Neuronal stem cell (in vitro differentiated cells): ENCODE data around the gene FKBP4.

Experiments used
- DNase-seq: peaks from one replicate; pipeline ENCODE4 v3.0.0-alpha.2; 2013; ENCODE audit warnings: low spot score
- H2AFZ ChIP-seq: one replicate; pipeline ENCODE4 v1.6.1; 2013; ENCODE audit warnings: mild to moderate bottlenecking, low read length, inconsistent platforms
- H2AK5ac ChIP-seq: 2 replicates; pipeline ENCODE4 v1.6.1; 2013; ENCODE audit warnings: low read depth, mild to moderate bottlenecking, inconsistent platforms, low read length, moderate library complexity, mixed read lengths
- H2BK120ac ChIP-seq: 2 replicates; pipeline ENCODE4 v1.6.1; 2013; ENCODE audit warnings: low read depth, mild to moderate bottlenecking, inconsistent platforms, low read length, moderate library complexity, mixed read lengths
- H2BK12ac ChIP-seq: one replicate; pipeline ENCODE4 v1.6.1; 2013; ENCODE audit warnings: low read length, inconsistent platforms
- H2BK15ac ChIP-seq: 2 replicates; pipeline ENCODE4 v1.6.1; 2013; ENCODE audit warnings: mild to moderate bottlenecking, low read length, inconsistent platforms, mixed read lengths
- H2BK5ac ChIP-seq: one replicate; pipeline ENCODE4 v1.6.1; 2013; ENCODE audit warnings: inconsistent platforms, mild to moderate bottlenecking, low read length, moderate library complexity
- H3K14ac ChIP-seq: one replicate; pipeline ENCODE4 v1.6.1; 2013; ENCODE audit warnings: low read length, inconsistent platforms
- H3K18ac ChIP-seq: 2 replicates; pipeline ENCODE4 v1.6.1; 2013; ENCODE audit warnings: low read length, inconsistent platforms
- H3K23ac ChIP-seq: 2 replicates; pipeline ENCODE4 v1.6.1; 2013; ENCODE audit warnings: low read depth, mild to moderate bottlenecking, mixed read lengths, low read length, inconsistent platforms; ENCODE audit not compliant: poor library complexity
- H3K27ac ChIP-seq: replicated peaks from 3 replicates; pipeline ENCODE4 v1.5.1; 2013; ENCODE audit warnings: low read length, inconsistent platforms
- H3K27me3 ChIP-seq, 3 experiments: 2 replicates each; pipeline ENCODE4 v1.6.1; 2013; ENCODE audit warnings: low read length in 3 of 3, mild to moderate bottlenecking in 2 of 3, inconsistent platforms in 1 of 3, low read depth in 1 of 3, mixed read lengths in 1 of 3, moderate library complexity in 1 of 3; ENCODE audit not compliant: control insufficient read depth in 3 of 3, insufficient read depth in 3 of 3
- H3K36me3 ChIP-seq, 2 donors: replicated peaks in 1 of 2; 2 replicates each; pipeline ENCODE4 v1.6.1; 2013; ENCODE audit warnings: low read length in 2 of 2; ENCODE audit not compliant: control insufficient read depth in 2 of 2, insufficient read depth in 2 of 2
- H3K4ac ChIP-seq: 2 replicates; pipeline ENCODE4 v1.6.1; 2013; ENCODE audit warnings: inconsistent platforms, mild to moderate bottlenecking, low read length, moderate library complexity
- H3K4me1 ChIP-seq, 2 donors: 1 replicate in 1 of 2; 2 replicates in 1 of 2; pipeline ENCODE4 v1.6.1; 2013; ENCODE audit warnings: low read length in 2 of 2, low read depth in 1 of 2; ENCODE audit not compliant: control insufficient read depth in 2 of 2, insufficient read depth in 1 of 2
- H3K4me2 ChIP-seq: one replicate; pipeline ENCODE4 v1.6.1; 2013; ENCODE audit warnings: mild to moderate bottlenecking, low read length, inconsistent platforms; ENCODE audit not compliant: insufficient read depth, poor library complexity, severe bottlenecking
- H3K4me3 ChIP-seq, 2 donors: 2 replicates each; pipeline ENCODE4 v1.5.1; 2013; ENCODE audit warnings: low read length in 2 of 2, mild to moderate bottlenecking in 2 of 2, inconsistent platforms in 1 of 2, moderate library complexity in 1 of 2
- H3K79me1 ChIP-seq: one replicate; pipeline ENCODE4 v1.6.1; 2013; ENCODE audit warnings: low read depth, mild to moderate bottlenecking, inconsistent platforms, low read length, moderate library complexity
- H3K9ac ChIP-seq: one replicate; pipeline ENCODE4 v1.6.1; 2013; ENCODE audit warnings: mild to moderate bottlenecking, low read depth, low read length, inconsistent platforms; ENCODE audit not compliant: poor library complexity
- H3K9me3 ChIP-seq, 2 donors: replicated peaks in 1 of 2; 2 replicates each; pipeline versions ENCODE3 to v1.6.1; 2013; ENCODE audit warnings: low read length in 2 of 2, mild to moderate bottlenecking in 2 of 2, inconsistent platforms in 1 of 2, low read depth in 1 of 2, mixed read lengths in 1 of 2, moderate library complexity in 1 of 2; ENCODE audit not compliant: control insufficient read depth in 2 of 2, insufficient read depth in 1 of 2
- H4K8ac ChIP-seq: one replicate; pipeline ENCODE4 v1.6.1; 2013; ENCODE audit warnings: low read depth, mild to moderate bottlenecking, inconsistent platforms, low read length, moderate library complexity
- H4K91ac ChIP-seq: one replicate; pipeline ENCODE4 v1.6.1; 2013; ENCODE audit warnings: low read length, low read depth, mild to moderate bottlenecking, inconsistent platforms; ENCODE audit not compliant: poor library complexity
- WGBS, 2 donors: extraction: QIAGEN DNeasy Blood & Tissue Kit; methylation state at CpG; one replicate each; pipeline ENCODE4 v1.1.7; 2013; ENCODE audit warnings: missing lambda C conversion rate in 2 of 2, mixed read lengths in 1 of 2; ENCODE audit not compliant: insufficient read length in 2 of 2, insufficient replicate concordance in 1 of 2; ENCODE audit errors: extremely low coverage in 2 of 2; 5-methylcytosine and 5-hydroxymethylcytosine counted together

FKBP4 gene

GRCh38 chr12:2804393-2805142 is 9.8 kb downstream of the FKBP4 start:
- no CpG with 5 or more reads among the region's 5 CpGs for WGBS, 2 donors
- H4K91ac ChIP-seq: no peak overlapping the region
- H3K36me3 ChIP-seq: peaks cover 44 to 63% of the 10 kb centered on the region in 2 donors
- no peaks in the 10 kb centered on the region for H3K9me3 ChIP-seq
- no peak overlapping the region for H3K4me3 ChIP-seq
- H3K4me1 ChIP-seq: no peaks in the 10 kb centered on the region
- H2AK5ac ChIP-seq: no peak overlapping the region
- no peak overlapping the region for H2AFZ ChIP-seq
- no peak overlapping the region for H2BK12ac ChIP-seq
- H3K23ac ChIP-seq: no peak overlapping the region
- DNase-seq: no peak
- H3K27me3 ChIP-seq: no peaks in the 10 kb centered on the region
- H3K27ac ChIP-seq: no peak overlapping the region
- H2BK15ac ChIP-seq: no peak overlapping the region
- no peak overlapping the region for H3K9ac ChIP-seq
- H2BK5ac ChIP-seq: no peak overlapping the region
- no peak overlapping the region for H2BK120ac ChIP-seq
- H3K4me2 ChIP-seq: no peak overlapping the region
- H3K18ac ChIP-seq: no peak overlapping the region
- peaks cover 2% of the 10 kb centered on the region for H3K79me1 ChIP-seq
- H3K14ac ChIP-seq: no peak overlapping the region
- H3K4ac ChIP-seq: no peak overlapping the region
- H4K8ac ChIP-seq: no peak overlapping the region

GRCh38 chr12:2805143-2805520 is 10.4 kb downstream of the FKBP4 start:
- Histone ChIP-seq H2AFZ (no peak overlapping the region), H2BK5ac (no peak overlapping the region), H4K91ac (no peak overlapping the region), H2BK15ac (no peak overlapping the region), H3K36me3 (peaks cover 39 to 57% of the 10 kb centered on the region in 2 donors), H3K9ac (no peak overlapping the region), H2AK5ac (no peak overlapping the region), H3K4ac (no peak overlapping the region), H4K8ac (no peak overlapping the region), H3K27ac (no peak overlapping the region), H3K18ac (no peak overlapping the region), H3K4me1 (no peaks in the 10 kb centered on the region), H3K9me3 (no peaks in the 10 kb centered on the region), H3K23ac (no peak overlapping the region), H3K4me2 (no peak overlapping the region), H2BK120ac (no peak overlapping the region), H3K79me1 (peaks cover 2% of the 10 kb centered on the region), H3K14ac (no peak overlapping the region), H2BK12ac (no peak overlapping the region), H3K27me3 (no peaks in the 10 kb centered on the region), H3K4me3 (no peak overlapping the region)
- no peak for DNase-seq
- no CpG with 5 or more reads among the region's 2 CpGs for WGBS, 2 donors

DNA sequence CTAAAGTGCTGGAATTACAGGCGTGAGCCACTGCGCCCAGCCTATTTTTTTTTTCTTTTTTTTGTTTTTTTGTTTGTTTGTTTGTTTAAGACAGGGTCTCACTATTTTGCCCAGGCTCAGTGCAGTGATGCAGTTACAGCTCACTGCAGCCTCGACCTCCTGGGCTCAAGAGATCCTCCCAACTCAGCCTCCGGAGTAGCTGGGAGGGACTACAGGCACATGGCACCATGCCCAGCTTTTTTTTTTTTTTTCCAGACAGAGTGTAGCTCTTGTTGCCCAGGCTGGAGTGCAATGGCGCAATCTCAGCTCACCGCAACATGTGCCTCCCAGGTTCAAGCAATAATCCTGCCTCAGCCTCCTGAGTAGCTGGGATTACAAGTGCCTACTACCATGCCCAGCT is 11.9 kb downstream of the FKBP4 start:
- no peak overlapping the region for H2BK15ac ChIP-seq
- H3K36me3 ChIP-seq: peaks cover 25 to 41% of the 10 kb centered on the region in 2 donors
- DNase-seq: no peak
- H3K79me1 ChIP-seq: no peaks in the 10 kb centered on the region
- no peak overlapping the region for H4K91ac ChIP-seq
- WGBS, 2 donors: no CpG with 5 or more reads among the region's 6 CpGs
- no peak overlapping the region for H3K23ac ChIP-seq
- no peak overlapping the region for H4K8ac ChIP-seq
- no peak overlapping the region for H3K4me2 ChIP-seq
- H3K14ac ChIP-seq: no peak overlapping the region
- H3K4me3 ChIP-seq: no peak overlapping the region
- no peak overlapping the region for H3K27ac ChIP-seq
- no peak overlapping the region for H3K18ac ChIP-seq
- no peak overlapping the region for H2BK5ac ChIP-seq
- no peak overlapping the region for H2AK5ac ChIP-seq
- H3K9ac ChIP-seq: no peak overlapping the region
- no peaks in the 10 kb centered on the region for H3K9me3 ChIP-seq
- no peak overlapping the region for H3K4ac ChIP-seq
- no peak overlapping the region for H2BK120ac ChIP-seq
- H3K27me3 ChIP-seq: no peaks in the 10 kb centered on the region
- no peak overlapping the region for H2AFZ ChIP-seq
- H3K4me1 ChIP-seq: peaks cover 0 to 1% of the 10 kb centered on the region in 2 donors
- no peak overlapping the region for H2BK12ac ChIP-seq

DNA sequence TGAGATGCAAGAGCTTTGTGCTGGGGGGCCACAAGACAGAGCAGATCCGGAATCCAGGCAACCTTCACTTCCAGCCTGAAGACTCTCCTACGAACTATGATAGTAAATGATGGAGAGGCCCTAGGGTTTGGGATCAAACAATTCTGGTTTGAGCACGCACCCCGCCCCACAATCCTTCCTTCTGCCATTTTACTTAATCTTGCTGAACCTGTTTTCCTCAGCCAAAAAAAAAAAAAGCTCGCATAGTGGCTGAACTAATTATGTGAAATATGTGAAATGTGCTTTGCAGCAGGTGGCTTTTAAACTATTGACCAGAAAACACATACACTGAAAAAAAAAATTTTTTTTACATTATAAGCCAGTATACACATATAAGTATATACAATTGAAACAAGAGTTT is 17.0 kb downstream of the FKBP4 start:
- Histone ChIP-seq H3K27me3 (no peaks in the 10 kb centered on the region), H2BK15ac (no peak overlapping the region), H3K9me3 (no peaks in the 10 kb centered on the region), H2AFZ (no peak overlapping the region), H3K4me1 (peaks cover 0 to 6% of the 10 kb centered on the region in 2 donors), H3K36me3 (peaks cover 0 to 4% of the 10 kb centered on the region in 2 donors), H2BK5ac (no peak overlapping the region), H3K18ac (no peak overlapping the region), H3K23ac (no peak overlapping the region), H3K14ac (no peak overlapping the region), H3K4me3 (no peak overlapping the region), H3K4ac (no peak overlapping the region), H2BK12ac (no peak overlapping the region), H3K79me1 (no peaks in the 10 kb centered on the region), H3K27ac (no peak overlapping the region), H2BK120ac (no peak overlapping the region), H3K9ac (no peak overlapping the region), H4K8ac (no peak overlapping the region), H2AK5ac (no peak overlapping the region), H3K4me2 (no peak overlapping the region), H4K91ac (no peak overlapping the region)
- DNase-seq: no peak
- no CpG with 5 or more reads among the region's 5 CpGs for WGBS, 2 donors
